ENCODE results near the gene ARPC5L.
"Not testable (repeated sequence)": the region's sequence is repeated elsewhere in the genome, so short reads cannot be mapped to it uniquely, and the experiment has no call there.

ARPC5L gene

DNA sequence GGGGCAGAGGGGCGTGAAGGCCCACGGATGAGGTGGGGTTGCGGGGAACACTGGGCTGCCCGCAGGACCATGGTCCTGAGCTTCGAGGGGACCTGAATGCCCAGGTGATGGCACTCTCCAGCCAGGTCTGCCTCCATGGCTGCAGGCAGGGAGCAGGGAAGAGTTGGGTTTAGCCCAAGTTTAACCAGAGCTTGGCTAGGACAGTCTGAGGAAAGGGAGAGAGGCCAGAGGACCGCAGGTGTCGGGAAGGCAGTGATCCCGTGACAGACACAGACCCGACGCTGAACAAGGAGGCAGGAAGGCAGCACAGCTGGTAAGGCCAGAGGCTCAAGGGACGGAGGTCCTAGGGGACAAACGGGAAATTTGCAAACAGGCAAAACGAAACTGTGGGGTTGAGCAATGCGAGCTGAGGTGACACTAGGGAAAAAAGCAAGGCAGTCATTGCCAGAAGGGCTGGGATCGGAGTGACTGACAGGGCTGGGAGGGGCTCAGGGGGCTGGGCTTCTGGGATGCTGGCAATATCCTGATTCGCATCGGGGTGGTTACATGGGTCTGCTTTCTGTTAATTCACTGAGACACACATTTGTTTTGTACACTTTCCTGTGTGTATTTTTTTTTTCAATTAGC is 25.0 kb downstream of the ARPC5L start:
- in situ Hi-C loops (cut with MboI; ENCODE audit: low sequenced_read_pairs) = no loop called here

- in situ Hi-C loops (cut with MboI; ENCODE audit: low sequenced_read_pairs) = no loop called here
These were observed 25.9 kb downstream of the ARPC5L start for GRCh38 chr9:124887832-124888231.

- in situ Hi-C loops (cut with MboI; ENCODE audit: low sequenced_read_pairs) = no loop called here
These were observed 27.1 kb downstream of the ARPC5L start for GRCh38 chr9:124889006-124889405.

DNA sequence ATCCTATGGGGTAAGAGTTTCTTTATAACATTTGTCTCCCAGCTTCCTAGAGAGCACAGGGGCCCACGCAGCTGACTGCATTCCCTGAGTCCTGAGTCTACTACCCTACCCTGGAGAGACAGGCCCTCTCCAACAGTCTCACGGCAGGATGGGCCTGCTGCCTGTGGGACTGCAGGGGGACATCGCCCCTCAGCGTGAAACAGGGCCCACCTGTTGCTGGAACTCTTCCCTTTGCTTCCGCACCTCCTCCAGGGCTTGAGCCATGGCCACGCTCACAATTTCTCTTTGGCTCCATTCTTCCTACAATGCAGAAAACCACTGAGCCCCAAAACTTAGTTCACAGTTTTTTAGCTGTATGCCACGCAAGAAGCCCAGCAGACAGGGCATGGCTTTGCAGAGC is 28.2 kb downstream of the ARPC5L start:
- in situ Hi-C loops (cut with MboI; ENCODE audit: low sequenced_read_pairs) = no loop called here

GRCh38 chr9:124894035-124894740 is 32.3 kb downstream of the ARPC5L start:
- in situ Hi-C loops (cut with MboI; ENCODE audit: low sequenced_read_pairs) = no loop called here

DNA sequence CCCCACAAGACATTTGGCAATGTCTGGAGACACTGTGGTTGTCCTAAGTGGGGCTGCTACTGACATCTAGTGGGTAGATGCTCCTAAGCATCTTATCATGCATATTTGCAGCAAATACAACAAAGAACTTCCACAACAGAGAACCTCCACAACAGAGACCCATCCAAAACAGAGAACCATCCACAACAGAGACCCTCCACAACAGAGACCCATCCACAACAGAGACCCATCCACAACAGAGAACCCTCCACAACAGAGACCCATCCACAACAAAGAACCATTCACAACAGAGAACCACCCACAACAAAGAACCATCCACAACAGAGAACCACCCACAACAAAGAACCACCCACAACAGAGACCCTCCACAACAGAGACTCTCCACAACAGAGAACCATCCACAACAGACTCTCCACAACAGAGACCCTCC is 32.8 kb downstream of the ARPC5L start:
- in situ Hi-C loops (cut with MboI; ENCODE audit: low sequenced_read_pairs) = no loop called here

- in situ Hi-C loops (cut with MboI; ENCODE audit: low sequenced_read_pairs) = no loop called here
These were observed 35.9 kb downstream of the ARPC5L start for GRCh38 chr9:124897570-124898460.

GRCh38 chr9:124899845-124900244 is 37.9 kb downstream of the ARPC5L start:
- in situ Hi-C loops (cut with MboI; ENCODE audit: low sequenced_read_pairs) = no loop called here

DNA sequence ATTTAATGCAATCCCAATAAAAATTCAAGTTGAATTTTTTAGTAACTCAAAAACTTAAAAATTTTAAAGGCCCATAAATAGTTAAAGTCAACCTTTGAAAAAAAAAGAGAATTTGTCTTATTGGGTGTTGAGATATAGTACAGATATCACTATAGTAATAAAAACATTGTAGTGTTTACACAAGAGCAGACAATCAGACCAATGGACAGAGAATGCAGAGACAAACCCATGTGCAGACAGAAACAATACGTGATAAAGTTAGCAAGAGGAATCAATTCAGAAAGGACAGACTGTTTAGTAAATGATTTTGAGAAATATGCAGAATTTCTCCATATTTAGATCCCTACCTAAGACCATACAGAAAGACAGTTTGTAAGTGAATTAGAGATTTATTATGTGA is 45.0 kb downstream of the ARPC5L start:
- in situ Hi-C loops (cut with MboI; ENCODE audit: low sequenced_read_pairs) = no loop called here

GRCh38 chr9:124908098-124908497 is 46.2 kb downstream of the ARPC5L start:
- in situ Hi-C loops (cut with MboI; ENCODE audit: low sequenced_read_pairs) = no loop called here

DNA sequence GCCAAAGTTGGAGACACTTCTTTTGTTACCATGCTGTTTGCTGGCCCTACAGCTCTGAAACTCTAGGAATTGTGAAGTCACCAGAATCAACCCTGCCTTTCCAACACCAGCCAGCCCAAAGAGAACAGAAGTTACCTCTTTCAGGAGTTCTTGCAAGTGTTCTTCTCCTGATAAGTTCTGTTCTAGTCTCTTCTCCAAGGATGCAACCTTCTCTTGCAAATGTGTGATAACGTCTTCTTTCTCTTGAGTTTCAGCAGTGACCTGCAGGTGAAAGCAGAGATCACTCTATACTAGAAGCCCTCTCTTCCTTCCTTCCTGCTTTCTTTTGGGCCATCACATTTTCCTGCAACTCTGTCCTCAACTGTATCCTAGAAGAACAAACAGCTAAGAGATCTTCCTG is 49.8 kb downstream of the ARPC5L start:
- in situ Hi-C loops (cut with MboI; ENCODE audit: low sequenced_read_pairs) = no loop called here

DNA sequence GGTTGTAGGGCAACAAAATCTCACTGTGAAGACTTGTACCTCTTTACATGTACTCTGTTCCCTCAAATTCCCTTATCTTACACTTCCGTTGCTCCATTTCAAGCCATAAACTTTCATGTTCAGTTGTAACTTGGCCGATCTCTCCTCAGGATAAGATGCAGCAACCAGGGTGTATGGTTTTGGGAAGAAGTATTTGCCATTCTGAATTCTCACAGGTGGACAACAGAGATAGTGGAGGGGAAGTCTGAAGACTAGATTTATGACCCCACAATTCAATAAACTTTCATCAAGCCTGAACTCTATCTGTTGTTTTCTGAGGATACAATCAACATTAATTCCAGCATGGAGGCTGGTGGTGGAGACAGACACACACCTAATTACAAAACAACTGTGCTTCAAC is 51.4 kb downstream of the ARPC5L start:
- in situ Hi-C loops (cut with MboI; ENCODE audit: low sequenced_read_pairs) = no loop called here

GRCh38 chr9:124914753-124915405 is 52.9 kb downstream of the ARPC5L start:
- in situ Hi-C loops (cut with MboI; ENCODE audit: low sequenced_read_pairs) = no loop called here

DNA sequence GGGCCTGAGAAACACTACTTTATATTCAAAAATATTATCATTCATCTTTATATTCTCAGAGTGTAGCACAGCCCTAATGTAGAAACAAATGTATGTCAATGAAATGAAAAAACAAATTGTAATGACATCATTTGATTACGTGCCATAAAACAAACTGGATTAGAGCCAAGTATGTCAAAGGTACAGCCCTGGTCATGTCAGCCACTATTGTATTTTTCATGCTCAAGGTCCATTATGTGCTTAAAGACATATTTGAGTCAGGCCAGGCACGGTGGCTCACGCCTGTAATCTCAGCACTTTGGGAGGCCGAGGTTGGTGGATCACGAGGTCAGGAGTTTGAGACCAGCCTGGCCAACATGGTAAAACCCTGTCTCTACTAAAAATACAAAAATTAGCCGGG is 58.5 kb downstream of the ARPC5L start:
- in situ Hi-C loops (cut with MboI; ENCODE audit: low sequenced_read_pairs) = not testable (repeated sequence)
